ENCODE data around the gene ALPI.

DNA sequence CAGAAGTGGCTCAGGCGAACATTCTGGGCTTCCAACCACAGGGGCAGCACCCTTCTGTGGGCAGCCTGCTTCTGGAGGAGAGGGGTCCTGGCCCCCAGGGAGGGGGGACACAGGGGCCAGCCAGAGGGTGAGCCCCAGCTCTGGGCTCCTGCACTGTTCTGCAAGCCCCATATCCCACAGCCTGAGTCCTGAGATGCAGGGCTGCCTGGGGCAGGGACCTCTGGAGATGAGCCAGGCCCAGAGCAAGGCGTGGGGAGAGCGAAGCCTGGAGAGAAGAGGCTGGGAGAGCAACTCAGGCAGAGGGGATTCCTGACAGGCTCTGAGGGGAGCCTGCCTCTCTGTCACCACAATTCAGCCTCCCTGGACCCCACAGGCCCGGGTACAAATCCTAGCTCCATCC, 50.8 kb downstream of the ALPI start:
- TF ChIP-seq RAD21 (IDR thresholded peaks at IDR 0.05; ENCODE audit: low read depth) (no peak), CTCF (IDR thresholded peaks at IDR 0.05 in 2 of 3, conservative IDR thresholded peaks at IDR 0.05 in 1 of 3; ENCODE audit: borderline replicate concordance in 1 of 3, insufficient read depth in 1 of 3, low read depth in 2 of 3, low read length in 2 of 3) (no peak), EZH2 (IDR thresholded peaks at IDR 0.05) (no peak), EZH2phosphoT487 (IDR thresholded peaks at IDR 0.05; ENCODE audit: borderline replicate concordance) (no peak), EGR1 (IDR thresholded peaks at IDR 0.05; ENCODE audit: low read depth) (no peak), POLR2A (IDR thresholded peaks at IDR 0.05; ENCODE audit: borderline replicate concordance, extremely low read depth, insufficient read depth, insufficient read length) (no peak), ZNF274 (IDR thresholded peaks at IDR 0.05; ENCODE audit: low read depth, low read length) (no peak), SP1 (IDR thresholded peaks at IDR 0.05; ENCODE audit: low read depth) (no peak), SRF (IDR thresholded peaks at IDR 0.05; ENCODE audit: low read depth) (no peak), ZFX (IDR thresholded peaks at IDR 0.05) (no peak), ELF1 (IDR thresholded peaks at IDR 0.05; ENCODE audit: borderline replicate concordance, low read depth) (no peak)
- TF ChIP-seq, protein P1, sequence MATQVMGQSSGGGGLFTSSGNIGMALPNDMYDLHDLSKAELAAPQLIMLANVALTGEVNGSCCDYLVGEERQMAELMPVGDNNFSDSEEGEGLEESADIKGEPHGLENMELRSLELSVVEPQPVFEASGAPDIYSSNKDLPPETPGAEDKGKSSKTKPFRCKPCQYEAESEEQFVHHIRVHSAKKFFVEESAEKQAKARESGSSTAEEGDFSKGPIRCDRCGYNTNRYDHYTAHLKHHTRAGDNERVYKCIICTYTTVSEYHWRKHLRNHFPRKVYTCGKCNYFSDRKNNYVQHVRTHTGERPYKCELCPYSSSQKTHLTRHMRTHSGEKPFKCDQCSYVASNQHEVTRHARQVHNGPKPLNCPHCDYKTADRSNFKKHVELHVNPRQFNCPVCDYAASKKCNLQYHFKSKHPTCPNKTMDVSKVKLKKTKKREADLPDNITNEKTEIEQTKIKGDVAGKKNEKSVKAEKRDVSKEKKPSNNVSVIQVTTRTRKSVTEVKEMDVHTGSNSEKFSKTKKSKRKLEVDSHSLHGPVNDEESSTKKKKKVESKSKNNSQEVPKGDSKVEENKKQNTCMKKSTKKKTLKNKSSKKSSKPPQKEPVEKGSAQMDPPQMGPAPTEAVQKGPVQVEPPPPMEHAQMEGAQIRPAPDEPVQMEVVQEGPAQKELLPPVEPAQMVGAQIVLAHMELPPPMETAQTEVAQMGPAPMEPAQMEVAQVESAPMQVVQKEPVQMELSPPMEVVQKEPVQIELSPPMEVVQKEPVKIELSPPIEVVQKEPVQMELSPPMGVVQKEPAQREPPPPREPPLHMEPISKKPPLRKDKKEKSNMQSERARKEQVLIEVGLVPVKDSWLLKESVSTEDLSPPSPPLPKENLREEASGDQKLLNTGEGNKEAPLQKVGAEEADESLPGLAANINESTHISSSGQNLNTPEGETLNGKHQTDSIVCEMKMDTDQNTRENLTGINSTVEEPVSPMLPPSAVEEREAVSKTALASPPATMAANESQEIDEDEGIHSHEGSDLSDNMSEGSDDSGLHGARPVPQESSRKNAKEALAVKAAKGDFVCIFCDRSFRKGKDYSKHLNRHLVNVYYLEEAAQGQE (IDR thresholded peaks at IDR 0.05; ENCODE audit: low read depth): no peak

Data from HCT116 (cell line).